ENCODE results near the gene ENO4.

The ENO4 gene

DNA sequence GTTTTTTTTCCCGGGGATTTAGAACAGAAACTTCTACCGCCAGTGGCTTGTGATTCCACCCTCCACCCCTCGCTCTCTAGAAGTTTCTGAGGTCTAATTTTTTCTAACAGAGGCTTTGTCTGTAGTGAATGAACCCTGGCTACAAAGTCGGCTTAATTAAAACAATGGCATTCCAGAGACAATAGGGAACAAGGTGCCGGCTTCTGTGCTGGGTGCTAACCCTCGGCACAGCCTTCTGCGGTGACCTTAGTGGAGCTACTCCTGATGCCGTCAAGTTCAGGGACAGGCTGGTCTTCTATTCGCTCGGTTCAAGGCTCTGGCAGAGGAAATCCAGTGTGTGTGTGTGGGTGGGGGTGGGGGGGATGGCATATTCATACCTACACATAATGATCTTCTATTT, 32.1 kb upstream of the ENO4 start:
- TF ChIP-seq, protein P1, sequence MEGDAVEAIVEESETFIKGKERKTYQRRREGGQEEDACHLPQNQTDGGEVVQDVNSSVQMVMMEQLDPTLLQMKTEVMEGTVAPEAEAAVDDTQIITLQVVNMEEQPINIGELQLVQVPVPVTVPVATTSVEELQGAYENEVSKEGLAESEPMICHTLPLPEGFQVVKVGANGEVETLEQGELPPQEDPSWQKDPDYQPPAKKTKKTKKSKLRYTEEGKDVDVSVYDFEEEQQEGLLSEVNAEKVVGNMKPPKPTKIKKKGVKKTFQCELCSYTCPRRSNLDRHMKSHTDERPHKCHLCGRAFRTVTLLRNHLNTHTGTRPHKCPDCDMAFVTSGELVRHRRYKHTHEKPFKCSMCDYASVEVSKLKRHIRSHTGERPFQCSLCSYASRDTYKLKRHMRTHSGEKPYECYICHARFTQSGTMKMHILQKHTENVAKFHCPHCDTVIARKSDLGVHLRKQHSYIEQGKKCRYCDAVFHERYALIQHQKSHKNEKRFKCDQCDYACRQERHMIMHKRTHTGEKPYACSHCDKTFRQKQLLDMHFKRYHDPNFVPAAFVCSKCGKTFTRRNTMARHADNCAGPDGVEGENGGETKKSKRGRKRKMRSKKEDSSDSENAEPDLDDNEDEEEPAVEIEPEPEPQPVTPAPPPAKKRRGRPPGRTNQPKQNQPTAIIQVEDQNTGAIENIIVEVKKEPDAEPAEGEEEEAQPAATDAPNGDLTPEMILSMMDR (IDR thresholded peaks at IDR 0.05; ENCODE audit: insufficient read depth, low read length, poor library complexity, severe bottlenecking), result no peak
- no peak for TF ChIP-seq EZH2phosphoT487 (conservative IDR thresholded peaks at IDR 0.05; ENCODE audit: low read length)
- H4K20me1 ChIP-seq (ENCODE audit: low read depth, low read length), result no peaks in the 10 kb centered on the region

DNA sequence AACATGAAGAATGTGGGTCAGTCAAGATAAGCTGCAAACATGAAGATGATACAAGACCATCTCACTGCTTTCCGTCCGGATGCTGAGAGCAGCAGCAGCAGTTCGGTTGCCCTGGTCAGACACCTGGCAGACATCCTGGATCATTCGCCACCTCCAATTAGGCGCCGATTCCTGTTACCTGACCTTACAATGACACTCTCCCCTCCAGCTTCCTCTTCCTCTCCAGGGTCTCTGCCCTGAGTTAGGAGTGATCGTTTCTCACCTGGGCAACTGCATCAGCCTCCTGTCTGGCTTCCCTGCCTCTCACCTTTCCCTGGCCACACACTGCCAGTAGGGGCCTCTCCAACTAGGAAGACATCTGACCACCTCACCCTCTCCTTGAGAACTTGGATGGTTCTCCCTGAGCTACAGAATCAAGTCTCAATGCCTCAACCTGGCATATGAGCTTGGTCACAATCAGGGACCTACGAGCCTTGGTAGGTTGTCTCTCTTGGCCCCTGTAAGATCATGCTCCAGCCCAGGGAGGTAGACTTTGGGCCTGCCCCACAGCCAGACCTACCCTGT, 31.4 kb upstream of the ENO4 start:
- no peak overlapping the region for H2AFZ ChIP-seq (ENCODE audit: low read depth, low read length, severe bottlenecking)
- no peak for TF ChIP-seq EZH2phosphoT487 (conservative IDR thresholded peaks at IDR 0.05; ENCODE audit: low read length)
- TF ChIP-seq, protein P1 (IDR thresholded peaks at IDR 0.05; ENCODE audit: insufficient read depth, low read length, poor library complexity, severe bottlenecking), result no peak
- H3K9me3 ChIP-seq (ENCODE audit: insufficient read depth, low read length), result no peaks in the 10 kb centered on the region
- no peaks in the 10 kb centered on the region for H3K27me3 ChIP-seq (ENCODE audit: low read length)
- H3F3A ChIP-seq (ENCODE audit: insufficient read depth), result no peaks in the 10 kb centered on the region
- no peaks in the 10 kb centered on the region for H3K79me2 ChIP-seq (ENCODE audit: insufficient read depth, low read length)
- no peak overlapping the region for H3K27ac ChIP-seq (ENCODE audit: low read depth, low read length)
- H3K36me3 ChIP-seq (ENCODE audit: low read length), result no peaks in the 10 kb centered on the region
- H3K9ac ChIP-seq (ENCODE audit: low read length), result no peak overlapping the region
- H3K4me2 ChIP-seq (ENCODE audit: low read depth, low read length, poor library complexity, severe bottlenecking), result no peak overlapping the region
- H3K4me3 ChIP-seq (ENCODE audit: insufficient read depth, low read length, poor library complexity, severe bottlenecking), result no peak overlapping the region
- H3K9me2 ChIP-seq (replicated peaks; ENCODE audit: insufficient read depth, low read length), result no peaks in the 10 kb centered on the region
- H4K20me1 ChIP-seq (ENCODE audit: low read depth, low read length), result no peaks in the 10 kb centered on the region

More for the DNA sequence above, 32.1 kb upstream of the ENO4 start:
- H3K27me3 ChIP-seq (ENCODE audit: low read length), result no peaks in the 10 kb centered on the region
- H3K4me2 ChIP-seq (ENCODE audit: low read depth, low read length, poor library complexity, severe bottlenecking), result no peak overlapping the region
- no peak overlapping the region for H3K9ac ChIP-seq (ENCODE audit: low read length)
- H3K27ac ChIP-seq (ENCODE audit: low read depth, low read length), result no peak overlapping the region
- H3K36me3 ChIP-seq (ENCODE audit: low read length), result no peaks in the 10 kb centered on the region
- no peak overlapping the region for H3K4me3 ChIP-seq (ENCODE audit: insufficient read depth, low read length, poor library complexity, severe bottlenecking)
- H2AFZ ChIP-seq (ENCODE audit: low read depth, low read length, severe bottlenecking), result no peak overlapping the region
- no peaks in the 10 kb centered on the region for H3K9me3 ChIP-seq (ENCODE audit: insufficient read depth, low read length)
- H3F3A ChIP-seq (ENCODE audit: insufficient read depth), result no peaks in the 10 kb centered on the region
- no peaks in the 10 kb centered on the region for H3K9me2 ChIP-seq (replicated peaks; ENCODE audit: insufficient read depth, low read length)
- H3K79me2 ChIP-seq (ENCODE audit: insufficient read depth, low read length), result no peaks in the 10 kb centered on the region

DNA sequence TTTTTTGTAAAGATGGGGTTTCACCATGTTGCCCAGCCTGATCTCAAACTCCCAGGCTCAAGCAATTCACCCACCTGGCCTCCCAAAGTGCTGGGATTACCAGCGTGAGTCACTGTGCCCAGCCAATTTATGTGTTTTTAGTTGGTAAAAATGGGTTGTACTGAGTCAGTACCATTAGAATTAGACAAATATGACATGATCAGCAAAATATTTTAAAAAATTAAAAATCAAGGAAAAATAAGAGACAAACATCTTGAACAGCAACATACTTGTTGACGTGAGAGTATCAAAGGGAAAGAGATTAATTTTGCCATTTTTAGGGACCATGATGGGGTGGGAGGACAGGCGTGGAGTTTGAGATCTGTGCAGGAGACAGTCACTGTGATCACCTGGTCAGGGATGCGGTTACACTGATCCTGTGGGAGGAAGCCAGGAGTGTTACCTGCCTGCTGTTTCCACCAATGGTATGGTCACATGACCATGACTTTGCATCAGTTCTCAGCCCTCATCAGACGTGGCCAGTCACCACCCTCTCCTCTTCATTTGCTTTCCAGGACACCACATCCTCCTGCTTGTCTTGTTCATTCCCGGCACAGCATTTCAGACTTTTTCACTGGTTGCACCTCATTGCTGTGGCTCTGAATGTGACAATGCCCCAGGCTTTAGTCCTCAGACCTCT, 29.2 kb upstream of the ENO4 start:
- no peaks in the 10 kb centered on the region for H3K27me3 ChIP-seq (ENCODE audit: low read length)
- no peak overlapping the region for H2AFZ ChIP-seq (ENCODE audit: low read depth, low read length, severe bottlenecking)
- H3K4me2 ChIP-seq (ENCODE audit: low read depth, low read length, poor library complexity, severe bottlenecking), result no peak overlapping the region
- no peaks in the 10 kb centered on the region for H3F3A ChIP-seq (ENCODE audit: insufficient read depth)
- H3K9me2 ChIP-seq (replicated peaks; ENCODE audit: insufficient read depth, low read length), result no peaks in the 10 kb centered on the region
- no peaks in the 10 kb centered on the region for H4K20me1 ChIP-seq (ENCODE audit: low read depth, low read length)
- H3K79me2 ChIP-seq (ENCODE audit: insufficient read depth, low read length), result no peaks in the 10 kb centered on the region
- H3K27ac ChIP-seq (ENCODE audit: low read depth, low read length), result no peak overlapping the region
- no peak overlapping the region for H3K9ac ChIP-seq (ENCODE audit: low read length)
- no peak overlapping the region for H3K4me3 ChIP-seq (ENCODE audit: insufficient read depth, low read length, poor library complexity, severe bottlenecking)
- no peaks in the 10 kb centered on the region for H3K36me3 ChIP-seq (ENCODE audit: low read length)
- no peaks in the 10 kb centered on the region for H3K9me3 ChIP-seq (ENCODE audit: insufficient read depth, low read length)
- TF ChIP-seq, protein P1 (IDR thresholded peaks at IDR 0.05; ENCODE audit: insufficient read depth, low read length, poor library complexity, severe bottlenecking), result no peak
- TF ChIP-seq EZH2phosphoT487 (conservative IDR thresholded peaks at IDR 0.05; ENCODE audit: low read length), result no peak
